Skeletal muscle satellite cell (primary cell): ENCODE data around the gene PITRM1.
"Not testable (repeated sequence)": the region's sequence is repeated elsewhere in the genome, so short reads cannot be mapped to it uniquely, and the experiment has no call there.

Experiments
- H3K27me3 ChIP-seq: 2 replicates; pipeline ENCODE4 v1.7.0; 2013; ENCODE audit warnings: low read length; ENCODE audit not compliant: control insufficient read depth, insufficient read depth
- H3K36me3 ChIP-seq: 2 replicates; pipeline ENCODE4 v1.7.0; 2013; ENCODE audit warnings: mild to moderate bottlenecking, control low read depth, low read length; ENCODE audit not compliant: insufficient read depth
- H3K4me1 ChIP-seq: 2 replicates; pipeline ENCODE4 v1.7.0; 2013; ENCODE audit warnings: low read length; ENCODE audit not compliant: control insufficient read depth, insufficient read depth
- H3K4me2 ChIP-seq: 2 replicates; pipeline ENCODE4 v1.7.0; 2013; ENCODE audit warnings: mild to moderate bottlenecking, low read length
- H3K4me3 ChIP-seq: 2 replicates; pipeline ENCODE4 v1.7.0; 2013; ENCODE audit warnings: low read length
- H3K9ac ChIP-seq: 2 replicates; pipeline ENCODE4 v1.7.0; 2013; ENCODE audit warnings: mild to moderate bottlenecking, low read depth, low read length, moderate library complexity
- H3K9me3 ChIP-seq: replicated peaks from 2 replicates; pipeline ENCODE4 v1.7.0; 2013; ENCODE audit warnings: mild to moderate bottlenecking, control low read depth, low read length

The PITRM1 gene

DNA sequence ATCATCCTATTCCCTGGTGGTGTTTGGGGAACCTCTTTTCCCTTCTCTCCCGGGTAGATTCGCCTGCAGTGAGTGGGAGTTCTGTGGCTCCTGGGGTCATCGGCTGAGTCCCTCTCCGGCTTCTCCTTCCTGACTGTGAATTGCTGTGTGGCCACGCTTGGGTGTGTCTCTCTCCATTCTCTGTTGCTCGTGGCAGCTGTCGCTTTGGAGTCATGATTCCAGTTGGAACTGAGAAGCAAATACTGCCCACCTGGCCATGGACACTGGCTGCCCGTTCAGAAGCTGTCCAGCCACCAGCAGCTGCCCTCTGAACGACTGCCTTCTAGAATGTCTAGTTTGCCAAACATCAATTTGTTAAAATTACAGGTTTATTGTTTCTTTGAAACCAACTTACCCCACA, 23.1 kb upstream of the PITRM1 start:
- Histone ChIP-seq H3K4me2 (no peak overlapping the region), H3K4me3 (no peak overlapping the region), H3K9me3 (no peaks in the 10 kb centered on the region), H3K27me3 (peaks cover 30% of the 10 kb centered on the region), H3K9ac (no peak overlapping the region), H3K36me3 (no peaks in the 10 kb centered on the region), H3K4me1 (peaks cover 12% of the 10 kb centered on the region)

- H3K9ac ChIP-seq = no peak overlapping the region
- H3K36me3 ChIP-seq = no peaks in the 10 kb centered on the region
- no peak overlapping the region for H3K4me3 ChIP-seq
Measured at GRCh38 chr10:3195286-3195685, 22.7 kb upstream of the PITRM1 start.

GRCh38 chr10:3194871-3195270, 22.3 kb upstream of the PITRM1 start:
- Histone ChIP-seq H3K4me3 (no peak overlapping the region), H3K4me2 (no peak overlapping the region), H3K36me3 (no peaks in the 10 kb centered on the region), H3K9me3 (no peaks in the 10 kb centered on the region), H3K9ac (no peak overlapping the region), H3K27me3 (peaks cover 29% of the 10 kb centered on the region), H3K4me1 (peaks cover 12% of the 10 kb centered on the region)

More at GRCh38 chr10:3195286-3195685, 22.7 kb upstream of the PITRM1 start:
- peaks cover 27% of the 10 kb centered on the region for H3K27me3 ChIP-seq
- H3K9me3 ChIP-seq = no peaks in the 10 kb centered on the region
- no peak overlapping the region for H3K4me2 ChIP-seq
- H3K4me1 ChIP-seq = peaks cover 12% of the 10 kb centered on the region

DNA sequence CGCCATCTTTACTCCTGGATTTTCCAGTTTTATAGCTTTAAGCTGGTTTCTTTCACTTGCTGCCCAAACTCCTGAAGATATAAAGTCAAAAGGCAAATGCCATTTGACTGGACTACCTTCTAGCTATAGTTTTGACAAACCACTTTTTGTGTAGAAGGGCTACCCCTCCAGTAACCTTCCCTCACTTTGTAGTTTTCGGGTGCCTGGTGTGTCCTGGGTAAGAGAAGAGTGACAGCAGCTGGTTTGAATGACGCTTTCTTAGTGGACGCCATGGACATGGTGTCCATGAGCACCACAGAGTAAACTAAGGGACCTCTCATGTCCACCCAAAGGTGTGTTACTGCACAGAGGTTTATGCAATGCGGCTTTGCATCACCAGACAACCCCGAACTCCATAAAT, 21.2 kb upstream of the PITRM1 start:
- Histone ChIP-seq H3K27me3 (peaks cover 24% of the 10 kb centered on the region), H3K9me3 (no peaks in the 10 kb centered on the region), H3K4me2 (no peak overlapping the region), H3K36me3 (no peaks in the 10 kb centered on the region), H3K4me3 (no peak overlapping the region), H3K9ac (no peak overlapping the region), H3K4me1 (peaks cover 12% of the 10 kb centered on the region)

DNA sequence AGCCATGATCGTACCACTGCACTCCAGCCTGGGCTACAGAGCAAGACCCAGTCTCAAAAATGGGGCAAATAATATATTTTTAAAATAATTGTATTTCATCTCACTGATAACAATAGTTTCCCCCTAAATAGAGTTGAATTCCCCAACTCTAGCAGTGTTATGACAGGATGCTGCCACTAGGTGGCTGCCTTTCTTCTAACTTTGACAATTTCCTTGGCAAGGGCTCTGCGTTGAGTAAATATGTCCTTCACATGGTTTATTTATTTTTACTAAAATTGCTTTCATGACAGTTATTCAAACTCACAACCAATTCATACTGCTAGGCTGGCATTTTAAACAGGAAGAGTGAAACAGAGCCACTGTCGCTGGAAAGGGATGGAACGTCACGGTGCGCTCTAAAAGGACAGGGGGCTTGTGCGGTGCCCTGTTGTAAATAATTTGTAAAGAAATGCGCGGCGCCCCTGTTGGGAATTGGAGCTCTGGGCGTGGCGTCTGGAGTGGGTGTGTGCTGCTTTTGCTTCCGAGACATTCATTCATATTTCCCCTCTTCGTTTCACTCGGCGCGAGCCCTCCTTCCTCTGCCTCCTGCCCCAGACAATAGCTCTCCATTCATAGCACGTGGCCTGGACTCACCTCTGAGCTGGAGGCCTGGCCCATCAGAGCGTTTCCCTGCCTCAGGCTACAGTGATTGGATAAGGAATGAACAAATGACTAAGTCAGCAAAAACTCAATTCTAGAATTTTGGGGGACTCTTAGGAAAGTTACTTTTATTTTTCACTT, 20.5 kb upstream of the PITRM1 start:
- no peak overlapping the region for H3K4me3 ChIP-seq
- no peaks in the 10 kb centered on the region for H3K36me3 ChIP-seq
- peaks cover 17% of the 10 kb centered on the region for H3K27me3 ChIP-seq
- H3K9me3 ChIP-seq = no peaks in the 10 kb centered on the region
- peak overlapping the region; percentile 20 for H3K4me2 ChIP-seq
- H3K9ac ChIP-seq = no peak overlapping the region
- H3K4me1 ChIP-seq = peaks cover 11% of the 10 kb centered on the region

DNA sequence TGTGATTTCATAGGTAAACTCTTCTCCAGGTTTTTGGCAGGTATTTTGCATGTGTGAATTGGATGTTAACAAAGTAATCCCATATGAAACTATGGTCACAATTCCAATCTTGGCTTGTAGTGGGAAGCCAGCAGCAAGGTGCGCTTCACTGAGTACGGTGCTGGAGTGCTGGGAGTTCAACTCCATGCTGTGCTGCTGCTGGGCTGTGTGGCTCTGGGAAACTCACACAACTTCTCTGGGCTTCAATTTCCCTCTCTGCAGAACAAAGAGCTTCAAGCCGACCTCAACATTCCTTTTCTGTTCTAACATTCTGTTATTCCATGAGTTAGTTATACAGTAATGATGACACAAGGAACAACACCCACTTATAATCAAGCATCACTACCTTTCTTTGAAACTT, 18.2 kb upstream of the PITRM1 start:
- Histone ChIP-seq H3K4me2 (no peak overlapping the region), H3K27me3 (peaks cover 21% of the 10 kb centered on the region), H3K9ac (no peak overlapping the region), H3K9me3 (no peaks in the 10 kb centered on the region), H3K4me3 (no peak overlapping the region), H3K4me1 (no peaks in the 10 kb centered on the region), H3K36me3 (no peaks in the 10 kb centered on the region)

GRCh38 chr10:3187229-3187628, 14.6 kb upstream of the PITRM1 start:
- not testable (repeated sequence) for H3K9me3 ChIP-seq, H3K4me1 ChIP-seq, H3K4me3 ChIP-seq, H3K4me2 ChIP-seq, H3K36me3 ChIP-seq, H3K9ac ChIP-seq
- peaks cover 44% of the 10 kb centered on the region for H3K27me3 ChIP-seq

GRCh38 chr10:3186368-3186767, 13.8 kb upstream of the PITRM1 start:
- Histone ChIP-seq H3K4me1 (no peaks in the 10 kb centered on the region), H3K9ac (no peak overlapping the region), H3K9me3 (no peaks in the 10 kb centered on the region), H3K27me3 (peaks cover 52% of the 10 kb centered on the region), H3K36me3 (no peaks in the 10 kb centered on the region), H3K4me3 (no peak overlapping the region), H3K4me2 (no peak overlapping the region)

DNA sequence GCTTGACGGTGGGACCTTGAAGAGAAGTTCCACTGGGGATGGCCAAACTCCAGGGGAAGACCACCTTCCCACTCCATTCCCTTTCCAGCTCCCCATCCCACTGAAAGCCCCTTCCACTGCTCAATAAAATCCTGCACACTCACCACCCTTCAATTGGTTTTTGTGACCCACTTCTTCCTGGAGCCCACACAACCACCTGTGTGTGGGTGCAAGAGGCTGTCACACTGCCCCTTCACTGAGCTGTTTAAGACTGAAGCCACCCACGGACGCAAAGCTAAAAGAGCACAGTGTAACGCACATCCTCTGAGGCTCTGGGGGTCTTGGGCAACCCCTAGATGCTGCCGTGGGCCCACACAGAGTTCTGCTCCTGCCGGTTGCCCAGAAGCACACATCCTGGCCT, 12.8 kb upstream of the PITRM1 start:
- Histone ChIP-seq H3K4me3 (no peak overlapping the region), H3K9ac (no peak overlapping the region), H3K4me2 (no peak overlapping the region), H3K36me3 (no peaks in the 10 kb centered on the region), H3K4me1 (no peaks in the 10 kb centered on the region), H3K9me3 (no peaks in the 10 kb centered on the region), H3K27me3 (peaks cover 47% of the 10 kb centered on the region)

DNA sequence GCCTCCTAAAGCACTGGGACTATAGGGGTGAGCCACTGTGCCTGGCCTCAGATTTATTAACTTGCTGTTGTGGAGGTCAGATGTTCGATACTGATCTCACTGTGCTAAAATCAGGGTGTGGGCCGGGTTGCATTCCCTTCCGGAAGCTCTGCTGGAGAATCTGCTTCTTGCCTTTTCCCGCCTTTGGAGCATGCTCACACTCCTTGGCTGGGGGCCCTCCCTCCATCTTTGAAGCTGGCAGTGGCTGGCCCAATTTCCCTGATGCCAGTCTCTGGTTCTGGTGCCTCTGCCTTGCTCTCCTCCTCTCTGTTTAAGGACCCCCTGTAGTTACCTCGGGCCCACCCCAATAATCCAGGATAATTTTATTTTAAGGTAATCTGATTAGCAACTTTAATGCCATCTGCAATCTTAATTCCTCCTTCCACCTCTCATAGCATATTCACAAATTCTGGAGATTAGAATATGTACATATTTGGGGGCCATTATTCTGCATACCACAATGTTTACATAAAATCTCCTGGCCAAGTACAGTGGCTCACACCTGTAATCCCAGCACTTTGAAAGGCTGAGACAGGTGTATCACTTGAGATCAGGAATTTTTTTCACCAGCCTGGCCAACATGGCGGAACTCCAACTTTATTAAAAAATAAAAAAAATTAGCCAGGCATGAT, 7.9 kb upstream of the PITRM1 start:
- Histone ChIP-seq H3K36me3 (no peaks in the 10 kb centered on the region), H3K4me3 (no peak overlapping the region), H3K4me2 (no peak overlapping the region), H3K4me1 (no peaks in the 10 kb centered on the region), H3K9ac (no peak overlapping the region), H3K27me3 (peaks cover 64% of the 10 kb centered on the region), H3K9me3 (no peaks in the 10 kb centered on the region)

- no peak overlapping the region for H3K9ac ChIP-seq
- no peaks in the 10 kb centered on the region for H3K36me3 ChIP-seq
- H3K4me1 ChIP-seq = no peaks in the 10 kb centered on the region
- H3K27me3 ChIP-seq = peaks cover 62% of the 10 kb centered on the region
- H3K4me2 ChIP-seq = no peak overlapping the region
- no peaks in the 10 kb centered on the region for H3K9me3 ChIP-seq
- no peak overlapping the region for H3K4me3 ChIP-seq
Measured at GRCh38 chr10:3179174-3179573, 6.6 kb upstream of the PITRM1 start.

- Histone ChIP-seq H3K9ac (no peak overlapping the region), H3K4me2 (no peak overlapping the region), H3K4me1 (no peaks in the 10 kb centered on the region), H3K9me3 (no peaks in the 10 kb centered on the region), H3K36me3 (no peaks in the 10 kb centered on the region), H3K4me3 (no peak overlapping the region), H3K27me3 (peaks cover 54% of the 10 kb centered on the region)
Measured at GRCh38 chr10:3178042-3178441, 5.5 kb upstream of the PITRM1 start.
